ENCODE data around the gene TOLLIP.

- TF ChIP-seq CTCF (IDR thresholded peaks at IDR 0.05), result no peak
- TF ChIP-seq POLR2A (IDR thresholded peaks at IDR 0.05), result no peak
Measured at GRCh38 chr11:1283906-1284305, 25.5 kb downstream of the TOLLIP start.

Data from right lobe of liver (tissue), 4 donors.